RWPE1 (cell line): ENCODE measurements around the gene ISOC2.
A peak's percentile ranks its signal among the peaks of the same experiment; 100 is the strongest.

ENCODE experiments used
- CTCF ChIA-PET: fragments of 350-600 bp; sonication (Branson Sonifier 250); formaldehyde crosslinking; extraction: SDS; loops from one replicate; lab custom pipeline; 2021; lab: Yijun Ruan, JAX
- POLR2A ChIA-PET: fragments of 400-600 bp; formaldehyde crosslinking; extraction: SDS; loops from one replicate; lab custom pipeline; 2020; ENCODE audit warnings: antibody characterized with exemption; ENCODE audit not compliant: low non-redundant PET; lab: Yijun Ruan, JAX
- DNase-seq: peaks from one replicate; pipeline ENCODE4 v3.0.0; 2012; ENCODE audit warnings: low spot score
- H3K27ac ChIP-seq: fragments of 450-650 bp; 2 replicates; pipeline ENCODE4 v1.5.1; 2017
- TF ChIP-seq, protein P1 (sequence below): fragments of 450-650 bp; conservative IDR thresholded peaks from 2 replicates; pipeline ENCODE4 v1.5.1; 2017; ENCODE audit warnings: low read depth, mild to moderate bottlenecking

Gene ISOC2

DNA sequence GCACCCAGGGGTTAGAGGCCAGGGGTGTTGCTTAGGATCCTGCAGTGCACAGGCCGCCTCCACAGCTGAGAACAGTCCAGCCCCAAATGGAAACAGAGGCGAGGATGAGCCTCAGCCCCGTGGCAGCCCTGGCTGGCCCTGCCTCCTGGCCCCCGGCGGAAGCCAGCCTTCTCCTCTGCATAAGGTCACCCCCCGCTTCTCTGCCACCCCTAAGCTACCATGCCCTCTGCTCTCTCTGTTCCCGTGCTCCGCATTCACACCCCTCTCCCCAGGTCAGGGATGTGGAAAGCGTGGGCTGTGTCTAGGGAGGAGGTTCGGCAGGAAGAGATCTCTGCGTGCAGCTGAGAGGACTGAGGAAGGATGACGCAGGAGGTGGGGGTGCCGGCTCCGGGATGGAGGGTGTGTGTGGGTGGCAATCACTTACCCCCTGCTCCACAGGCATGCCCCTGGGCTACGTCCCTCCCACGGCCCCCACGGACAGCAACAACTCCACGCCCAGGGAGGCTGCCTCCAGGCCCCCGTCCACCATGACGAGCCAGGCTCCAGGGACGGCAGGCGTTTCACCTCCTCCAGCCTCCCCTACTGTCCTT lies 32.8 kb upstream of the ISOC2 start:
- CTCF ChIA-PET: interaction anchor here (0.9 to 1.5 kb wide), 3 partner anchors 9 to 17 kb away, joined by 3 to 5 read pairs (median 5); partner anchors contain the start of gene ZNF628
- POLR2A ChIA-PET: no interaction called here
- TF ChIP-seq, protein P1, sequence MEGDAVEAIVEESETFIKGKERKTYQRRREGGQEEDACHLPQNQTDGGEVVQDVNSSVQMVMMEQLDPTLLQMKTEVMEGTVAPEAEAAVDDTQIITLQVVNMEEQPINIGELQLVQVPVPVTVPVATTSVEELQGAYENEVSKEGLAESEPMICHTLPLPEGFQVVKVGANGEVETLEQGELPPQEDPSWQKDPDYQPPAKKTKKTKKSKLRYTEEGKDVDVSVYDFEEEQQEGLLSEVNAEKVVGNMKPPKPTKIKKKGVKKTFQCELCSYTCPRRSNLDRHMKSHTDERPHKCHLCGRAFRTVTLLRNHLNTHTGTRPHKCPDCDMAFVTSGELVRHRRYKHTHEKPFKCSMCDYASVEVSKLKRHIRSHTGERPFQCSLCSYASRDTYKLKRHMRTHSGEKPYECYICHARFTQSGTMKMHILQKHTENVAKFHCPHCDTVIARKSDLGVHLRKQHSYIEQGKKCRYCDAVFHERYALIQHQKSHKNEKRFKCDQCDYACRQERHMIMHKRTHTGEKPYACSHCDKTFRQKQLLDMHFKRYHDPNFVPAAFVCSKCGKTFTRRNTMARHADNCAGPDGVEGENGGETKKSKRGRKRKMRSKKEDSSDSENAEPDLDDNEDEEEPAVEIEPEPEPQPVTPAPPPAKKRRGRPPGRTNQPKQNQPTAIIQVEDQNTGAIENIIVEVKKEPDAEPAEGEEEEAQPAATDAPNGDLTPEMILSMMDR: no peak
- H3K27ac ChIP-seq: no peak overlapping the region
- DNase-seq: no peak

DNA sequence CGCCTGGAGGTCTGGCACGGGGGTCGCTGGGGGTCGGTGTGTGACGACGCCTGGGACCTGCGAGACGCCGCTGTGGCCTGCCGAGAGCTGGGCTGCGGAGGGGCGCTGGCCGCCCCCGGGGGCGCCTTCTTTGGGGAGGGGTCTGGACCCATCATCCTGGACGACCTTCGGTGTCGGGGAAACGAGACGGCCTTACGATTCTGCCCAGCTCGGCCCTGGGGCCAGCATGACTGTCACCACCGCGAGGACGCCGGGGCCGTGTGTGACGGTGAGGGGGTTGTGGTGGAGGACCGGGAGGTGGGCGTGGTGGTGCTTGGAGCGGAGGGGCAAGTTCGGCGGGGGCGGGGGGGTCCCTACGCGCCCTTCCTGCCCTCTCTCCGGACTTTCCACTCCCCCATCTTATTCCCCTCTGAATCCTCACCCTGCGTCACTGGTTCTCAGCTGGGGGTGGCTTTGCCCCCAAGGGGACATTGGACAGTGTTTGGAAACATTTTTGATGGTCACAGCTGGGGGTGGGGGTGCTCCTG lies 32.3 kb upstream of the ISOC2 start:
- ChIA-PET CTCF (interaction anchor here (0.9 to 1.3 kb wide), 2 partner anchors 10 to 17 kb away, joined by 3 to 5 read pairs; partner anchors contain the start of gene ZNF628), POLR2A (no interaction called here)

DNA sequence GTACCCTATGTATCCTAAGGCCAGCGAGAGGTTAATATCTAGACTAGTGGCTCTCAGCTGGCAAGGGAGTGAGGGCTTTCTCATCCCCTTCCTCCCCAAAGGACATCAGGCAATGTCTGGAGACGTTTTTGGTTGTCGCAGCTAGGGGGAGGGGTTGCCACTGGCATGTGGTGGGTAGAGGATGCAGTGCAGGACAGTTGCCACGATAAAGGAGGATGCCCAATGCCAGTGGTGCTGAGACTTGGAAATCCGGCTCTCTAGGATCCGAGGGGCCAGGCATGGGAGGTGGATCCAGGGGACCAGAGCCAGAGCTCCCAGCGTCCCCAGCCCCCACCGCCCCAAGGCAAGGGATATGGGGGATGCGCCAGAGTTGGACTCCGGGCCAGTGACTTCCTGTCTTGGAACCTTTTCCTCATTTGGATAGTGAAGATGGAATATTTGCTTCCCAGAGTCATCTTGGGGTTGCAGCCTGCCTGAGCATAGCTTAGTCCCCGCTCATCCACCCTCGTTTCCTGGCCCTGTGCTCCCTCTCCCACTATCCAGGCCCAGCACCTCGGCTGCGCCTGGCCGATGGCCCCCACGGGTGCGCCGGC lies 31.7 kb upstream of the ISOC2 start:
- peak overlapping the region; percentile 10; the same call in 1 of the 2 replicates for H3K27ac ChIP-seq
- TF ChIP-seq, protein P1: no peak
- CTCF ChIA-PET: interaction anchor here (0.5 to 1.3 kb wide), 2 partner anchors 10 to 123 kb away, joined by 3 to 5 read pairs; partner anchors contain the start of gene IL11
- POLR2A ChIA-PET: no interaction called here
- DNase-seq: no peak

More for the DNA sequence above, 32.3 kb upstream of the ISOC2 start:
- peak overlapping the region; percentile 10; the same call in 1 of the 2 replicates for H3K27ac ChIP-seq
- TF ChIP-seq, protein P1: no peak
- DNase-seq: no peak

DNA sequence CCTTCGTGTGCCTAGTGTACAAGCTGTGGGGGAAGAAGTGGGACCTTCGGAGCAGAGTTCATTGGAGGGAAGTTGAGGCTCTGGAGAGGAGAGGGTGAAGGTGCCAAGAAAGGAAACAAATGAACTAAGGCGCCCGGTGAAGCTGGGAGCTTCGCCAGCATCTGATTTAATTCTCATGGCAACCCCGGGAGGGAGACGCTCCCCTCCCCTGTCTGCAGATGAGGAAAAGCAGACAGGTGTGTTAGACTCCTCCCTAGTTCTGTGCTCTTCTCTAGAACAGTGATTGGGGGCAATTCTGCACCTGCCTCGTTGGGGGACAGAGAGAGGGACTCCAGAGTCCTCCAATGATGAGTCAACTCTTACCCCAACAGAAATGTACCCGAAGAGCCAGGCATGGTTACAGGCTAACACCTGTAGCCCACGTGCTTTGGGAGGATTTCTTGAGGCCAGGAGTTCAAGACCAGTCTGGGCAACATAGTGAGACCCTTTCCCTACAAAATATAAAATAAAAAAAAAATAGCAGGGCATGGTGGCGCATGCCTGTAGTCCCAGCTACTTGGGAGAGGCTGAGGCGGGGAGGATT lies 31.0 kb upstream of the ISOC2 start:
- CTCF ChIA-PET: interaction anchor here (0.6 to 1.7 kb wide), 2 partner anchors 11 to 13 kb away, joined by 3 to 11 read pairs; no protein-coding TSS in a partner anchor
- peak overlapping the region; percentile 99 for H3K27ac ChIP-seq
- POLR2A ChIA-PET: no interaction called here
- DNase-seq: no peak
- TF ChIP-seq, protein P1: no peak

DNA sequence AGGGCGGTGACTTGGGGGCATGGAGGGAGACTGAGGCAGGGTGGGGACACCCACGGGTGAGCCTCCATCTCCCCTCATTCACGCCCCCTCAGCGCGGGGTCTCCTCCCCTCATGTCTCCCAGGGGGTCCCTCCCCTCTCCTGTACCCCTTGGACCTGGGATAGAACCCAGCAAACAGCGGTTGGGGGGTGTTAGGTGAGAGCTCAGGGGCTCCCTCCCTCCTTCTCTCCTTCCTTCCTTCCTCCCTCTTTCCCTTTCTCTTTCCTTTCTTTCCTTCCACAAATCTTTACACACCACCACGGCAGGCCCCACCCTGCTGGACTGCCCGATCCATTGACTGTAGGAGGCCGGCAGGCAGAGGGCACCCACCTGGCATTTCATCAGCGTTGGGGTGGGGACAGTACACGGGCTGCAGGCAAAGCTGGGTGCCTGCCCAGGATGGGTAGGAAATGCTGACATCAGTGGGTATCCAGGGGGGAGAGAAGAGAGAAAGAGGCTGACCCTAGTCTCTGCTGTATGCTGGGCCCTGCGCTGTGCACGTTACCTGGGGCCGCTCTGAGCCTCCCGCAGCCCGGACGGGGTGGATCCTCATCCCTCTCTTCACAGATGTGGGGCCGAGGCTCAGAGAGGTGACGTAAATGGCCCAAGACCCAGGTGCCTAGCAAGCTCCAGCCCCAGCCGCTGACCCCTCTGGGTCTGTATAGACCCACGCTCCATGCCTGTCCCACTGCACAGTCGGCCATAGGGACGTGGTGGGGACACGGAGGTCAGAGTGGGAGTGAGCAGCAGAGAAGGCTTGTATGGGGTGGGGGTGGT lies 30.3 kb upstream of the ISOC2 start:
- H3K27ac ChIP-seq: peak overlapping the region; percentile 99
- TF ChIP-seq, protein P1: no peak
- POLR2A ChIA-PET: interaction anchor here (0.6 kb wide), 1 partner anchor 133 kb away, joined by 3 read pairs; the partner anchor contains the start of gene ZNF784
- CTCF ChIA-PET: interaction anchor here (0.6 to 1.7 kb wide), 3 partner anchors 12 to 211 kb away, joined by 3 to 11 read pairs (median 3); no protein-coding TSS in a partner anchor
- DNase-seq: no peak
